Endothelial cell of hepatic sinusoid (primary cell): ENCODE data around the gene HERC2.

Experiments
- in situ Hi-C: cut with HindIII; loops from 2 replicates; pipeline ENCODE4 v1.10.0; 2017; ENCODE audit warnings: low sequenced_read_pairs

HERC2 gene

GRCh38 chr15:28078191-28078719 lies 243.7 kb downstream of the HERC2 start:
- in situ Hi-C loops = loop anchor here (25.0 kb wide), 1 partner anchor 109 kb away; no protein-coding TSS in a partner anchor

DNA sequence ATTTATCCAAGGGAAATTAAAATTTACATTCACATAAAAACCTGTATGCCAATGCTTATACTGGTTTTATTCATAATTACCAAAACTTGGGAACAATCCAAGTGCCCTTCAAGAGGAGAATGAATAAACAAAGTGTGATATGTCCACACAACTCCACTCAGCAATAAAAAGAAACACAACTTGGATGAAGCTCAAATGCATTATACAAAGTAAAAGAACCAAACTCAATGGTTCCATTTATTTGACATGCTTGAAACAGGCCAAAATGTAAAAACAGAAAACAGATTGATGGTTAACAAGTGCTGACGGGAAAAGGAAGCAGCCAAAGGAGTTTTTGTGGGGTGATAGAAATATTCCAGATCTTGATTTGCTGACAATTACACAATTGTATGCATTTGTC lies 246.4 kb downstream of the HERC2 start:
- in situ Hi-C loops = loop anchor here (25.0 kb wide), 1 partner anchor 112 kb away; no protein-coding TSS in a partner anchor

- in situ Hi-C loops = no loop called here
Observed at GRCh38 chr15:28068930-28069329, 253.0 kb downstream of the HERC2 start.

- in situ Hi-C loops = no loop called here
Observed at GRCh38 chr15:28066231-28066630, 255.7 kb downstream of the HERC2 start.
